Endometrial microvascular endothelial cells (primary cell): Measurements from ENCODE around the gene LDLRAD2. TPM values are rescaled to one million over a fixed set of nuclear protein-coding genes. Genes with fewer than 3 reads are reported as not detected.

ENCODE experiments used
- in situ Hi-C: cut with HindIII; loops from 2 replicates; pipeline ENCODE4 v1.10.0; 2017; ENCODE audit warnings: low sequenced_read_pairs, low pct_unique_long_range_greater_than_20kb; ENCODE audit errors: inconsistent ontology term
- total RNA-seq: library from RNA; depleted of rRNA; stranded (reverse); fragments of >200 nt; gene quantifications from one replicate; pipeline ENCODE4 v1.2.3, GENCODE V29; 2015; ENCODE audit errors: inconsistent ontology term

Gene LDLRAD2
- total RNA-seq, 1 donor from 2014 or later: not detected

DNA sequence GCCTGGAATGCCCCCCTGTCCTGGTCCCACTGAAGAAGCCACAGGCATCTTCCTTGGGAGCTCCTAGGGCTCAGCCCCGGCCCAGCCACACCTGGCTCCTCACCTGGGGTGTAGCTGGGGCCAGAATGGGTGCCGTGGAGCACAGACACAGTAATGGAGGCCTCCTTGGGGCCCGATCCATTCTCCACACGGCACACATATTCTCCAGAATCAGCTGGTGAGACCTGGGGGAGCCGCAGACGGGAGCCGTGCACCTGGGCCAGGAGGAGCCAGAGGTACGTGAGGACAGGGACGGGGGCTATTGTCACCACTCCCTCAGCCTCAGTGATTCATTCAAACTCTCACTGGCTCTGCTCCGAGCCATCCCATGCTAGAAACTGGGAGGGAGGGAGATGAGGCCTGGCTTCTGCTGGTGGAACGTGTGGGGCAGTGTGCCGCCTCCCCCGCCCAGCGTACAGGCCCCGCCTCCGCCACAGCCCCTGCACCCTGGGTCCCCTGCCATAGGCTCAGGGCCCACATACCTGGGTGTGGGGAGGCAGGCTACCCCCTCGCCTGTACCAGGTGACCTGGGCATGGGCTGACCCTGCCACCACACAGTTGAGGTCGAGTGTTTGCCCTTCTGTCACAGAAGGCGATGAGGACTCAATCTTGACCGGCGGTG lies 42.2 kb downstream of the LDLRAD2 start:
- in situ Hi-C loops: no loop called here

DNA sequence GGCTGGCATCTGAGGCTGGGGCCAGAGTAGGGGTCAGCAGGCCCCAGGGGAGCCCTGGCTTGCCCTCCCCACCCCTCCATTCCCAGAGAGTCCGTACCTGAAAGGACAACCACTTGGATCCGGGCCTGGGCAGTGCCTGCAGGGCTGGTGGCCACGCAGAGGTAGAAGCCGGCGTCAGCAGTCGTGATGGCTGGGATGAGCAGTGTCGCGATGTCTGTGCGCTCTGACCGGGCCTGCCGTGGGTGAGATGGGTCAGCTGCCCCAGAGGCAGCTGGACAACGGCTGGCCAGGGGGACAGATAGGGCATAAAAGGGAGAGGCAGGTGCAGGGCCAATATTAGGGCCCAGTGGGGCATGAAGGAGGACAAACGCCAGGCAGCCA lies 42.7 kb downstream of the LDLRAD2 start:
- in situ Hi-C loops: no loop called here

DNA sequence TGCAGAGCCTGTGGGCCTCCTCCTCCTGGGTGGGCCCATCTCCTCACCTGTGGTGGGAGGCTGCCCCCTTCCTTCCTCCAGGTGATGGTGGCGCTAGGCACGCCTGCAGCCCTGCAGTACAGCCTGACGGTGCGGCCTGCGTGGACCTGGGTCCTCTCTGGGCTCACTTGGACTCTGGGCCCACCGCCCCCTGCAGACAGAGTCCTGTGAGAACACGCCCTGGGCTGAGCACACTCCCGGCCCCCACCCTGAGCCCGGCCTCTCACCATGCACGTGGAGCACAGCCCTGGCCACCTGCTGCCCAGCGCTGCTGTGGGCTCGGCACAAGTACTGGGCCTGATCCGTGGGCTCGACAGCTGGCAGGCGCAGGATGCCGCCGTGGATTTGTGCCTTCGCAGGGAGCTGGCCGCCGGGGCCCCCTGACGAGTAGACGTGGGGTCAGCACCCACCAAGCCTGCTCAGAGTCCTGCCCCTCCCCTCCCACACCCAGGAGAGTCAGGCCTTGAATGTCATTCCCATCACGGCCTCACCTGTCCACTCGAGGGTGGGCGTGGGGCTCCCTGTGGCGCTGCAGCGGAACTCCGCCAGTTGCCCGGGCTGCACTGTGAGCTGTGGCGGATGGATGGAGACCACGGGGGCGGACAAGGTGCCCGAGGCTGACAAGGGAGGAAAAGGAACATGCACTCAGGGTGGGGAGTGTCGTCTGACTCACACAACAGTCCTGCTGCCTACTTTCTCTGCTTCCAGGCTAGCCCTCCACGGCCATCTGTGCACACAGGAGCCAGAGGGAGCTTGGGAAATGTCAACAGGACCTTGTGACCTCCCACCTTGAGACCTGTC lies 43.4 kb downstream of the LDLRAD2 start:
- in situ Hi-C loops: no loop called here

DNA sequence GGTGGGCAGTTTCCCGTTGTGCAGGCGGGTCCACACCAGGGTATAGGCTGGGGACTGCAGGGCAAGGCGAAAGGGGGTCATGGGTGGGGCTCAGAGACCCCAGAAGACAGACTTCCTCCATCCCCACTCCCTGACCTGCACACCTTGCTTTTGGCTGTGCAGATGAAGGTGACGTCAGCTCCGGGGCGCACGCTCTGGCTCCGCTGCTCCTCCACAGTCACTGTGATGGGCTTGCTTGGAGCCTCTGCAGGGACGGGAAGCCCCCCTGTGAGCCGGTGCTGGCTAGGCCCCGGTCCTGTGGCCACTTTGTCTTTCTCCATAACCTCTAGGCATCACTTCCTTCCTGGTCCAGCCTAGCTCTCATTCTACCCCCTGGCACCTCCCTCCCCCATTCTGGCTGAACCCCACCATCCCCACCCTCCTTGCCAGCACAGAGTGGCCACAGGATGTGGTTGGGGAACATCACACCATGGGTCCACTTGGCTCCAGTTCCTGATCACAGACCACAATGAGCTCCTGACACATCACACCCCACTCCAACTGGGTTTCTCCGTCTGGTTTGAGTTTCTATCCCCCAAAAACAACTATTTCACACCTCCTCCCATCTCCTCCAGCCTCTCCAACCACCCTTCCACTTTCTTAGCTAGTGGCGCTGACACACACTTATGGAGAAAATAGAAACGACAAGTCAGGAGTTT lies 45.2 kb downstream of the LDLRAD2 start:
- in situ Hi-C loops: no loop called here

DNA sequence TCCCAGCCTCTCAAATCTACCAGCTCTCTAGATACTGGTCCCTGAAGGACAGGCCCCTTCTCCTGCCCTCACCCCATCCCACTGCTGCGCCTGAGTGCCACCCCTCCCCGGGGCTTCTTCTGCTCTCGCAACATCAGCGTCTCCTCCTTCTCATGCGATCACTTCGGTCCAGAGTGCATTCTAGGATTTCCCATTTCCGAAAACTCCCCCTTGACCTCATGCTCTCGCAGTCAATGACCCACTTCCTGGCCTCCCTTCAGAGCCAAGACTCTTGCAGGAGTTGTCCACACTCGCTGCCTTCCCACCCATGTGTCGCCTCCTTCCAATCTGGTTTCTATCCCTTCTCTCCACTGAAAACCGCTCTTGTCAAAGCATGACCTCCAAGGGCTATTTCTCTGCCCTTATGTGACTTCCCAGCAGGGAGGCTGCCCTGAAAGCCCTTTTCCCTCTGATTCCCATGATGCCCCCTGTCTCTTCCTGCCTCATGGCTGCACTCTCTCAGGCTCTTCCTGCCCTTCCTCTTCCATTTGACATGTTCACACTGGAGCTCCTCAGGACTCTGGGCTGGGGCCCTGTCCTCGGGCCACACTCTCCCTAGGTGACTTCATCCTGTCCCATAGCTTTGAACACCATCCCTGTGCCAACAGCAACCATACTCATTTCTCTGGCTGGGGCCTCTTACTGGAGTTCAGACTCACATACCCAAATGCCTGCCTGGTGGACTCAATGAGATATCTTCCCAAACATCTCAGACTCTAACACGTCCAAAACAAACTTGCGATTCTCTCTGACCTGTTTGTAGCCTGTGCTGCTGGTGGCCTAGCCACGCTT lies 46.0 kb downstream of the LDLRAD2 start:
- in situ Hi-C loops: no loop called here

DNA sequence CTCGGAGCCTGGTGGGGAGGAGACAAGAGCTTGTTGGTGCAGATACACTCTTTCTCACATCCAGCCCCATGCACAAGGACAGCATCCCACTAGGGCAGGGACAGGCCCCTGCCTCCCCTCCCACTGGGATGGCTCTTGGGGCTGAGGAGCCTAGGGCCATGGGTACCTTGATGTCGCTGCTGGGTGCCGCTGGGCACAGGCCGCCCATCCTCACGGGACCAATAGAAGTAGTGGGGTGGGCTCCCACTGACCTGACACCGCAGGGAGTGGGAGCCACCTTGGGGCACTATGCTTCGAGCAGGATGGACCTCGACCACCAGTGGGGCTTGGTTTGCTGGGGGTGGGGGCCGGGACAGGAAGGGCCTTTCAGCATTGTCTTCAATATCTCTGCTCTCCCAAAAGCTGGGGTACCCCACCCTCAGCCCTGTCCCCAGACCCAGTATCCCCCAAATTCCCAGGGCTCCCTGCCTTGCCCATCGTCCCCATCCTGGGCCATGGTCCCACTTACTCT lies 47.7 kb downstream of the LDLRAD2 start:
- in situ Hi-C loops: no loop called here

DNA sequence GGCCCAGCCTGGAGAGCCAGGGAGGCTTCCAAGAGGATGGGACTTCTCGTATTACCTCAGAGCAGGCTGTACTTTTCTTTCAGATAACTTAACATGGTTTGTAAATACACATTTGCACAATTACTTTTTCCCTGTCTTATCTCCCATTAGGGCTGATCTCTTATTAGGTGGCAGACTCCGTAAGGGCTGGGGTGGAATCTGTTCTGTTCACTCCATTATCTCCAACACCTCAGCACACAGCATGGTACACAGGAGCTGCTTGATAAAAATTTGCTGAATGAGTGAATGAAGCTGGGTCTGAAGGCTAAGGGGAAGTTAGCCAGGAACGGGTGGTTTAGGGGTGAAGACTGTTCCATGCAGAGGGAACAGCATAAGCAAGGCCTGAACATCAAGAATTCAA lies 48.9 kb downstream of the LDLRAD2 start:
- in situ Hi-C loops: no loop called here

DNA sequence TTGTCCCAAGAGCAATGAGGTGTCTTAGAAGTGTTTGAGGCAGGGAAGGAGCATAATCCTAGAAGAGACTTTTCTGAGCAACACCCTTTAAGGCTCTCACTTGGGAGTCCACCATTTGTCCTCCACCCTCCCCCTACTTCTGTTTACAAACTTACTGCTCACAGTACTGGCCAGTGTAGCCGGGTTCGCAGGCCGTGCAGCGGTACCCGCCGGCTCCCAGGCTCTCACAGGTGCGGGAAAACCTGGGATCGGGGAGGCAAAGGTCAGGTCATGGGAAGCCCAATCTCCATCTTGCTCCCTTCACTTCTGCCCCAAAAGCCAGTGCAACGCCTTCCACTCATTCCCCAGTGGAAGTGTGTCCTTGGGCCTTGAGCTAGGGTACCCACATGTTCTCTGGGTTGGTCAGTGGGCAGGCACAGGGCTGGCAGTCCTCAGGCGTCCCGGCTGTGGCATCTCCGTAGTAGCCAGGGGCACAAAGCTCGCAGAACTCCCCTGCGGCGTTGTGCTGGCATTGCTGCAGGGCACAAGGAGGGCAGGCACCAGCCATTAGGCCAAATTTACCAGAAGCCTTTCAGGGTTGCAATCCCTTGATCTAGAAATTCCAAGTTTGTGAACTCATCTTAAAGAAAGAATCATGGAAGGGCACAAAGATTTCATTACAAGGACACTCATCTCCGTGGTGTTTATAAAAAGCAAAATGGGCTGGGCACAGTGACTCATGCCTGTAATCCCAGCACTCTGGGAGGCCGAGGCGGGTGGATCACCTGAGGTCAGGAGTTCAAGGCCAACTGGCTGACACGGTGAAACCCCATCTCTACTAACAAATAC lies 49.8 kb downstream of the LDLRAD2 start:
- in situ Hi-C loops: no loop called here

DNA sequence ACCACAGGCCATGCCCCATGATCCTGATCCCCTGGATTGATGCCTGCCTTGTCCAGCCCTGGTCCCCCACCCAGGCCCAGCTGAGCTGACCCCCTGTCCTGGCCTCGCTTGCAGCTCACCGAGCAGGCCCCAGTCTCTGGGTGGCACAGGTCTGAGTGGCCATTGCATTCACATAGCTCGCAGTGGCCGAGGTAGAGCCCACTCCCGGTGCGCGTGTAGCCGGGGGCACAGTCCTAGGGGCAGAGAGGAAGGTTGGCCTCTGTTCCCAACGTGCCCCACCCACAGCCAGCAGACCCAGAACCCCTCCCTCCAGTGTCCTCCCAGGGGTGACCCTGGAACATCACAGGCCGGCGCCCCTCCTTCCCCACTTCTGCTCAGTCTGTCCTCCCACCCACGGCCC lies 51.9 kb downstream of the LDLRAD2 start:
- in situ Hi-C loops: no loop called here

DNA sequence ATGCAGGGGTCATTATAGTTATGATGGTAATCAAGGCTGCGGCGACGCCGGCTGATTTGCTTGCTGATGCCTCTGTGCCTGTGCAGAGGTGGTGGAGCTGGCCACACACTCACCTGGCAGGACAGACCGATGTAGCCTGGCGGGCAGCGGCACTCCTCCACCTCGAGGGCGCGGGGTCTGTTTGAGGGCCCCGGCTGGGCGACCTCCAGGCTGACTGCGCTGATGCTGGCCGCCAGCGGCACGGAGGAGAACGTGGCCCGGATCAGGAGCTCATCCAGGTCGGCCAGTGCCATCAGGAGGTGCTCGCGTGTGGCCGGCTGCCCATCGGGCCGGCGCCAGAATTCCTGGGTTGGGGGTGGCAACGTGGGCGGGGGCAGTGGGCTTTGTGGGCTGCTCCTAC lies 52.7 kb downstream of the LDLRAD2 start:
- in situ Hi-C loops: no loop called here

DNA sequence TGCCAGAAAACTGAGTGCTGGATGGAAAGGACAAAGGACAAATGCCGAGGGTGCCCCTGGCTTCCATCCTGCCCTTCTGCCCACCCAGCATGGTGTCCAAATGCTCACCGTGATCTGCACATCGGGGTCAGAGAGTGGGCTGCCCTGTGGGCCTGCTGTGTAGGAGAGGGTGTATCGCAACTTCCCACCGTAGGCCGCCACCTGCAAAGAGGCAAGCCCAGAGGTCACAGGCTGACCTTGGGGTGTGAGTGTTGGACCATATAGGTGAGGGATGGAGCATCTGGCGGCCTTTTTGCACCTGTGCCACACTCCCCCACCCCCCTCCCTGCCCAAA lies 53.5 kb downstream of the LDLRAD2 start:
- in situ Hi-C loops: no loop called here

DNA sequence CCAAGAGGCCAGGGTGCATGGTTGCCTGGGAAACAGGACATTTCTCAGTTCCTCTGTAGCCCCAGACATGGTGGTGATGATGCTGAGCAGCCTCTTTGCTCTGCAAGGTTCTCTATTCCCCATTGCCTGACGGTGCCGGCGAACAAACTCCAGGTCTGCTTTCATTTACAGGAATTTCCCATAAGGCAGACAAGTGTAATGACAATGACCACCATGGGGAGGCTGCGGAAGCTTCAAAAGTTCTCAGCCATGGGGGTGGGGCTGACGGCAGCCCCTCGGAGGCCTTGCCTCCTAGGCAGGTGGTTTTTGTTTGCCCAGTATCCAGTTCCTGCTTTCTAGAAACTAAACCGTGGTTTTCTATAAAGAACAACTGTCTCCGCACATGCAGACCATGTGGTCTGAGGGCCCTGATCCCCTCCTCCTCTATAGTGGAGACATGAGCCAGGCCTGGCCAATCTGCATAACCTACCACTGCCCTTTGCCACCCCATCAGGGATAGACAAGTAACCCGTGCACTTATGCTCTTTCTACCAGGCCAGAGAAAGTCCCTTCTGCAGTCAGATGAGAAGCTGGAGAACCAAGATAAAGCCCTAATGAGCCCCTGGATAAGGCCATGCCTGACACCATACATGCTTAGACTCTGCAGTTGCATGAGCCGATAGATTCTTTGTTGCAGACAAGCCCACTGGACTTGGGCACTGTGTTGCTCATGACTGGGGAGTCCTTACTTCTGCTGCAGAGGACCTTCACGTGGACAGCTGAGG lies 54.1 kb downstream of the LDLRAD2 start:
- in situ Hi-C loops: no loop called here

DNA sequence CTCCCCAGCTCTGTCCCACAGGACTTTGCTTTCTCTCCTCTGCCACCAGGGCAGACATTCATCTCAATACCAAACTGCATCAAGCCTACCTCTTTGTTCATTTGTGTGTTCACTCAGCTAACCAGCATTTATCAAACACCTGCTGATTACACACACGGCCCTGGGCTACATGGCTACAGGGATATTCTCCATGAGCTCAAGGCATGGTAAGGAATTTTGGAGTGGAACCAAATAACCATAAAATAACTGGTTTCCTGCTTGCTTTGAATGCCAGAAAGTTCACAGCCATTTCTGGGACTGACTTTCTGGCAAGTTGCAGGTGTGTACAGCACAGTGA lies 54.6 kb downstream of the LDLRAD2 start:
- in situ Hi-C loops: no loop called here

DNA sequence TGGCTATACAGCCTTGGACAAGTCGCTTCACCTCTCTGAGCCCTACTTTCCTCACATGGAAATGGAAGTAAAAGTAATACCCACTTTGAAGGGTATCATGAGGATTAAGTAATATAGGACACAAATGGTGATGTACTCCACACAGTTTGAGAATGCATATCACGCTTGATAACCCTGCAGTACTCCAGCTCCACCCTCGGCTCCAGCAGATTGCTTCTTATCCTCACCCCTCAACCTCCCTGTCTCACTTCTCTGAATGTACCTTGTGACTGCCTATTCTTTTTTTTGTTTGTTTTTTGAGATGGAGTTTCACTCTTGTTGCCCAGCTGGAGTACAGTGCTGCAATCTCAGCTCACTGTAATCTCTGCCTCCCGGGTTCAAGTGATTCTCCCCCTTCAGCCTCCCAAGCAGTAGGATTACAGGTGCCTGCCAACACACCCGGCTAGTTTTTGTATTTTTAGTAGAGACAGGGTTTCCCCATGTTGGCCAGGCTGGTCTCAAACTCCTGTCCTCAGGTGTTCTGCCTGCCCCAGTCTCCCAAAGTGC lies 55.5 kb downstream of the LDLRAD2 start:
- in situ Hi-C loops: no loop called here

DNA sequence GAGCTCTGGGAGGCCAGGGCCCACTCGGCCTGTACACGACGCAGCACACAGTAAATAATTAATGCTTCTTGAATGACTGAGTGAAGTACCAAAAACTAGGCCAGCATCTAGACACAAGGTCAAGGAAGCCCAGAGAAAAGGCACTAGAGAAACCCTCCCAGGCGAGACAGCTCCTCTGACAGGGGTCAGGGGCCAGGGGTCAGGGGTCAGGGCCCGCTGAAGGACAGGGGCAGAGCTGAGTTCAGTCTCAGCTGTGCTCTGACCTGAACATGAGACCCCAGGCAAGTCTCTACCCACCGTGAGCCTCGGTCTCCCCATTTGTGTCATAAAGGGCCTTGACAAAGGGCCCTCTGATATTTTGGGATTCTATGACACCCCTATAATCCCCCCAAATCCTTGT lies 56.4 kb downstream of the LDLRAD2 start:
- in situ Hi-C loops: no loop called here

DNA sequence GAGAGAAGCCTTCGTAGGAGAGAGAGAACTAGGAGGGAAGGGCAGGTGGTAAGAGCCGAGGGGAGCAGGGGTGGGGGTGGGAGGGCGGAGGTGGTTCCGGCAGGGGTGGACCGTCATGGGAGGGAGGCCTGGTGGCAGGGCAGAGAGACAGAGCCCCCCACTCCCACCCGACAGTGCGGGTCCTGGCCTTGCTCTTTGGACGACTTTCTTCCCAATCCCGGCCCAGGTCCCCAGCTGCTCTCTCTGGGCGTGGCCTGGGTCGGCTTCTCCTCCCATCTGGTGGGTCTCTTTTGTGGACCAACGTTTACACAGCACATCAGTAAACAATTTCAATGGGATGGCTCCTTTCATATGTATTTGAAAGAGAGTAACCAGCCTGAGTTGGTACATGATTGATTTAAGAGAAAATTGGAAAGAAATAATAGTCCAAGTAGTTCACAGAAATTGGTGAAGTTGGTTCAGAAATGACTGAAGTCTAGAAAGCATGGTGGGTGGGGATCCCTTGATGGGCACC lies 56.9 kb downstream of the LDLRAD2 start:
- in situ Hi-C loops: no loop called here

DNA sequence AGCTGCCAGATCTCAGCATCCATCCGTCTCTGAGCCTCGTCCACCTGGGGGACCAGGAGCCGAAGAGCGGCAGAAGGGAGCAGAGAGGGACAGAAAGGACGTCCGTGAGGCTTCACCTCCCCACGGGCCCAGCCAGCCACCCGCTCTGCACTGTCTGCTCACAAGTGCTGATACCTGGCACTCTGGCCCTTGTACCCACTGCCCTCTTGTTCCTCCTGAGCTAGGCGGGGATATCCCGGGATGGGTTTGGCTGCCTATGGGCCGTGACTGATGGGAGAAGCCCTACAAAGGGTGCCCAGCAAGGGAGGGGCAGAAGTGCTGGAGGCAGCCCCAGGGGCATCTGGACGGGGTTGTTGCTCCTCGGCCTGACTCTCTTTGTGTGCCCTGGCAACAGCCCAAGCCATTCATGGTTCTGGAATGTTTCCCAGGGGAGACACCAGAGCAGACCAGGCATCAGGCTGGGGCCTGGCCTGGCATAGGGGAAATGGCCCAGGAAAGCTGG lies 57.6 kb downstream of the LDLRAD2 start:
- in situ Hi-C loops: no loop called here
